Thyroid gland (tissue), 4 donors: ENCODE measurements around the gene SH3D19.

Experiments
- POLR2A ChIP-seq, 2 donors: fragments of 450-650 bp; IDR thresholded peaks; one replicate each; pipeline ENCODE4 v1.6.1; 2017; ENCODE audit warnings: antibody characterized with exemption in 2 of 2, mild to moderate bottlenecking in 2 of 2, moderate library complexity in 1 of 2
- TF ChIP-seq, protein P1 (sequence below), 6 experiments: fragments of 200-600 bp in 3 of 6; fragments of 450-650 bp in 3 of 6; sonication (generic) in 3 of 6; IDR thresholded peaks; one replicate each; pipeline ENCODE4 v1.5.1; 2016 to 2019; ENCODE audit warnings: antibody characterized with exemption in 6 of 6, mild to moderate bottlenecking in 2 of 6, inconsistent platforms in 1 of 6, moderate library complexity in 1 of 6

DNA sequence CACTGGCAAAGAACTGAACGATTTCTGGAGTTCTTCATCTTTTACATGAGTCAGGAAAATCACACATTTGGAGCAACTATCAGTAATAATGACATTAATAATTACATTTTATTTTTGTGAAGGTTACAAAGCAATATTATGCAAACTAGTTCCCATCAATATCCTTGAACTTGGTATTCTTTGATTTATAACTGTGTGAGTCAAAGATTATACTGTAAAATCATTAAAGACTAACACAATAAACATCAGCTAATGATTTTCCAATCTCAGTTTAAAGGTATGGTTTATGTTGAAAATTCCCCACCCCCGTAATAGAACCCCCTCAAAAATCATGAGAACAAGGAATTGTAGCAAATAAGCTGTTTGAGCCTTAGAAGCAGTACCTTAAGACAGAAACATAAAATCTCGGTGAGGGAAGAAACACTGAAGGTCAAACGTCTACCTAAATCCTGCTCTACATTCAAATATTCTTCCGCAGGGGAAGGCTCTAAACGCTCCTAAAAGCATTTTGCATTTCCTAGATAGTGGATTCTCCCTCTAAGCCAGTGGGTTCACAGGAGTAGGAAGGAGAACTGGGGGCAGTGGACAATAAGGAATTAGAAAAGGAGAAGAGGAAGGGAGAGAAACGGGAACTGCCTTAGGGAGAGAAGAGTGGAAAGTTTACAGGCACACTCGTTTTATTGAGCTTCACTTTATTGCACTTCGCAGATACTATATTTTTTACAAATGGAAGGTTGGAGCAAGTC, 22.3 kb upstream of the SH3D19 start:
- TF ChIP-seq, protein P1, sequence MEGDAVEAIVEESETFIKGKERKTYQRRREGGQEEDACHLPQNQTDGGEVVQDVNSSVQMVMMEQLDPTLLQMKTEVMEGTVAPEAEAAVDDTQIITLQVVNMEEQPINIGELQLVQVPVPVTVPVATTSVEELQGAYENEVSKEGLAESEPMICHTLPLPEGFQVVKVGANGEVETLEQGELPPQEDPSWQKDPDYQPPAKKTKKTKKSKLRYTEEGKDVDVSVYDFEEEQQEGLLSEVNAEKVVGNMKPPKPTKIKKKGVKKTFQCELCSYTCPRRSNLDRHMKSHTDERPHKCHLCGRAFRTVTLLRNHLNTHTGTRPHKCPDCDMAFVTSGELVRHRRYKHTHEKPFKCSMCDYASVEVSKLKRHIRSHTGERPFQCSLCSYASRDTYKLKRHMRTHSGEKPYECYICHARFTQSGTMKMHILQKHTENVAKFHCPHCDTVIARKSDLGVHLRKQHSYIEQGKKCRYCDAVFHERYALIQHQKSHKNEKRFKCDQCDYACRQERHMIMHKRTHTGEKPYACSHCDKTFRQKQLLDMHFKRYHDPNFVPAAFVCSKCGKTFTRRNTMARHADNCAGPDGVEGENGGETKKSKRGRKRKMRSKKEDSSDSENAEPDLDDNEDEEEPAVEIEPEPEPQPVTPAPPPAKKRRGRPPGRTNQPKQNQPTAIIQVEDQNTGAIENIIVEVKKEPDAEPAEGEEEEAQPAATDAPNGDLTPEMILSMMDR (IDR thresholded peaks at IDR 0.05) = no peak
- TF ChIP-seq POLR2A (IDR thresholded peaks at IDR 0.05) = no peak
